HG03521 (cell line): ENCODE data around the gene CCDC81.

Source experiments
- ATAC-seq: cut with Tn5 transposase; IDR thresholded peaks from one replicate; pipeline ENCODE4 v1.9.1; 2021; ENCODE audit warnings: mild to moderate bottlenecking, moderate library complexity; ENCODE audit not compliant: unreplicated experiment

Gene CCDC81

DNA sequence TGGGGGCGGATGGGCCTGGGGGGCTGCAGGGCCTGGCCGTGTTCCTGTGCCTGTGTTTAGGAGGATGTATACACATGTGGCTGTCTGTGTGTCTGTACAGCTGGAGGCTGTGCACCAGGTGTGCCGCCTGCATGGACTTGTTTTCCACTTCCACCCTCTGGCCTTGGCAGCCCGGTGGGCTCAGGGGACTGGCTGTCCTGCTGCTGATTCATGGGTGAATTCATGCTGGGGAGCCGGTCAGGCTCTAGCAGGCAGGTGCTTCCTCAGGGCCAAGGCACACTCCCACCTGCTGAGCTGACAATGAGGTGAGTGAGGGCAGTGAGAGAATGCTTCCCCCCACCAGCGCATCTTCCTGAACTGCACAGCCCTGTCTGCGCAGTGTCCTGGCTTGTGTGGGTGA lies 88.4 kb downstream of the CCDC81 start:
- ATAC-seq = no peak

- no peak for ATAC-seq
Observed at GRCh38 chr11:86463955-86464354, 89.3 kb downstream of the CCDC81 start.

DNA sequence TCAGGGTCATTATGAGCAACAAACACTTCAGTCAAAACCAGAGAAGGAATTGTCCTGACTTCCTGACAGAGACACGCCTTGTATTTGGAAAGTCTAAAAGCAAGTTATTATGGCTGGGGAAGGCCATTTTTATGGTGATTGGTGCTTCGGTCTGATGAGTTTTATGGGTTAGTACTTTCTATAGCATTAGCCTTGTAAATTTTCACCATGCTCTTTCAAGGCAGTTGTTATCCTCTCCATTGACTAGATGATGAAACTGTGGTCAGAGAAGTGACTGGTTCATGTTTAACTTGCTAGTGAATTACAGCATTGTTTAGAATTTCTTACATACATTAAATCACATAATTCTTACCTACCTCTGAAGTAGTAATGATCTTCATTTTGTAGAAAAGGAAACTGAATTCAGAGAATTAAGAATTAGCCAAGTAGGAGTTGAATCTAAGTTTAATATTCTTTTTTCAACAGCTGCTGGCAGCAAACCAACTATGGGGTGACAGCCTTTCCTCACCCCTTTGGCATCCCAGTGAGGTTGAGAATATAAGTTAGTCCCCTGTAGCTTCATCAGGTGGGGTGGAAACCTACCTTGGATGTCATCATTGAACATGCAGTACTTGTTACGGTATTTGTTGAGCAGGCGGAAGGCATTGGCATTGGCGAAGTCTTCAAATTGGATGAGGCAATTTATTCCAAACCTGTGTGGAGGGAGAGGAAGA lies 90.0 kb downstream of the CCDC81 start:
- ATAC-seq = no peak

DNA sequence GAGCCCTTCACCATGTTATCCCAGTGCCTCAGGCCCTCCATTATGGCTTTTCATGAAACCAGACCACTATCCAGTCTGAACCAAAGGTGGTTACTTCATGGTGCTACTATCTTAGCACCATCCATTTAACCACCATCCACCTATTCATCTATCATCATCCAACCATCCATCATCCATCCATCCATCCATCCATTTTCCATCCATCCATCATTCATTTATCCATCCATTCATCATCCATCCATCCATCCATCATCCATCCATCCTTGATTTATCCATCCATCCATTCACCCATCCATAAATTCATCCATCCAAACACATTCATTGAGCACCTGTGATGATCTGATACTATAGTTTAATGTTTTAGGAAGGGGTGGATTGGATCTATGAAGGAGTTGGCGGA lies 93.5 kb downstream of the CCDC81 start:
- no peak for ATAC-seq

GRCh38 chr11:86469491-86470388 lies 95.1 kb downstream of the CCDC81 start:
- no peak for ATAC-seq
